ENCODE results near the gene SERGEF.

SERGEF gene

DNA sequence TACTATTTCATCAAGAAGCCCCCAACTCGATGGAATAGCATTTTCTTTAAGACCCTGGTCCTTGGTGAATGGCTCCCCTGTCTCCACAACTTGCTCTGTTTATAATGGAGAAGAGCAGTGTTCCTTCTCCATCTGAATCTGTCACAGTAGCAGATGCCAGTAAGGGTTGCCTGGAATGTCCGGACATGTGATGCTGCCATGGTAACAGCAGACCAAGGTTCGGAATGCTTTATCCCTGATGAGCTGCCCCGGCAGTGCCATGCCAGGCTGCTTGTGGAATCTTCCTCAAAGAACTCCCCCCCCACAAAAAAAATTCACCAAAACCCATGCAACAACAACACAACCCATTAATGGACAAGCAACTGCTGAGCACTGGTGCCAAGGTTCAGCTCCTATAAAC lies 205.8 kb downstream of the SERGEF start:
- no peak for DNase-seq

- no peak for DNase-seq
These were observed 207.0 kb downstream of the SERGEF start for GRCh38 chr11:17805873-17806272.

DNA sequence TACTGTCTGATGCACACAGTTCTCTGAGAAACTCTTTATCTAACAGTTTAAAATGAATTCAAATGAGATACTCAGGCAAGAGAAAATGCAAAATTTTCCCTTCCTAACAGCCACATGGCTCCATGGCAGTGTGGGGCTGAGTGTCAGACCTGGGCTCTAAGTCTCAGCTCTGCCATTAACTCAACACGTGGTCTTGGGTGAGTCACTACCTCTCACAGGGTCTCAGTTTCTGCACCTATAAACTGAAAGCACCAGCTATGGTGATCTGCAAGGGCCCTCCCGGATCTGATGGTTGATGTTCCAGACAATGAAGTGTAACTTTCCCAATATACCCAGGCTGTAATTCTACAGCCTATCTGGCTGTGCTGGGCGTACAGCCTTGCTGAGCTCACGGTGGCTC lies 207.8 kb downstream of the SERGEF start:
- no peak for DNase-seq

- DNase-seq = no peak
These were observed 209.0 kb downstream of the SERGEF start for GRCh38 chr11:17803754-17804334.

DNA sequence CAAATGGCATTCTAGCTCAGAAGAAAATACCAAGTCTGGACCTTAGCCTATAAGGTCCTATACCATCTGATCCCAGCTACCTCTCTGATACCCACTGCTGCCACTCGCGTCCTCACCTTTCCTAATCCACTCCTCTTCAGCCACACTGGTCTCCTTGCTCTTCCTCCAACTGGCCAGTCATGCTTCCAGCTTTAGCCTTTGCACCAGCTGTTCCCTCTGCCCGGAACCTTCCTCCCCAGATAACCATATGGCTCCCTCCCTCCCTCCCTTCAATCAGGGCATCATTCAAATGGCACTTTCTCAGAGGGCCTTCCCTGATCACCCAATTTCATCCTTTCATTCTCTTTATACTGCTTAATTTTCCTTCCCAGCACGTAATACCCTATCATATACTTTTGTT lies 210.4 kb downstream of the SERGEF start:
- no peak for DNase-seq

GRCh38 chr11:17801166-17801565 lies 211.7 kb downstream of the SERGEF start:
- no peak for DNase-seq

- no peak for DNase-seq
These were observed 213.7 kb downstream of the SERGEF start for GRCh38 chr11:17799147-17799546.

- DNase-seq = no peak
These were observed 214.1 kb downstream of the SERGEF start for GRCh38 chr11:17798716-17799115.

GRCh38 chr11:17798253-17798652 lies 214.6 kb downstream of the SERGEF start:
- no peak for DNase-seq

DNA sequence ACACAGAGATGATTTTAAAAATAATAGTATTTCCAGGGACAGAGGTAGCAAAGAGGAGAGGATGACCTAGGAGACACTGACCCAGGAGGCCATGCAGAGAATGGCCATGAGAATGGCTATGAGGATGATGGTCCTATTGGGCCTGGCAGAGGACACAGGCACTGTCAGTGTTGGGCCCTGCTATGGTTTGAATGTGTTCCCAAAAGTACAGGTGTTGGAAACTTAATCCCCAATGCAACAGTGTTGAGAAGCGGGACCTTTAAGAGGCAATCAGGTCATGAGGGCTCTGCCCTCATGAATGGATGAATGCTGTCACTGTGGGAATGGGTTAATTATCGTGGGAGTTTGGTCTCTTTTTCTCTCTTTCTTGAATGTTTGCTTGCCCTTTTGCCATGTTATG lies 216.7 kb downstream of the SERGEF start:
- DNase-seq = no peak

DNA sequence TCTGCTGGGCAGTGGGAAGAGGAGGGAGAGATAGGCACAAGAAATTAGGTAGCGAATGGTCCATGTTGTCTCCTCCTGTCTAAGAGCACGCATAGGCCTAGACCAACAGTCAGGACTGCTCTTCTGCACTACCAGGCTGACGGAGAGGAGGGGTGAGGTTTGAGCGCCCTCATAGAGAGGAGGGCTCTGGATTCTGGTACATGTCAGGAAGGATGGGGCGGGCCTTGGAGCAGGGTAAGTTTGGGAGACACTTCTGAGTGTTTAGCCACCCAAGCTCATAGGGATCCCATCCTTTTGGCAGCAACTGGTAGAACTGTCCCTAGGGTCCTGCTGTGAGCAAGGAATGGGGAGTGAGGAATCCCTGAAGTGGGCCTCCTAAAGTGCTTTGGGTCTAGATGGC lies 217.9 kb downstream of the SERGEF start:
- no peak for DNase-seq

- DNase-seq = no peak
These were observed 219.1 kb downstream of the SERGEF start for GRCh38 chr11:17793642-17794170.

GRCh38 chr11:17792161-17792560 lies 220.7 kb downstream of the SERGEF start:
- DNase-seq = no peak

- no peak for DNase-seq
These were observed 221.7 kb downstream of the SERGEF start for GRCh38 chr11:17791144-17791543.

GRCh38 chr11:17790453-17790852 lies 222.4 kb downstream of the SERGEF start:
- no peak for DNase-seq

GRCh38 chr11:17788084-17788483 lies 224.8 kb downstream of the SERGEF start:
- DNase-seq = no peak

DNA sequence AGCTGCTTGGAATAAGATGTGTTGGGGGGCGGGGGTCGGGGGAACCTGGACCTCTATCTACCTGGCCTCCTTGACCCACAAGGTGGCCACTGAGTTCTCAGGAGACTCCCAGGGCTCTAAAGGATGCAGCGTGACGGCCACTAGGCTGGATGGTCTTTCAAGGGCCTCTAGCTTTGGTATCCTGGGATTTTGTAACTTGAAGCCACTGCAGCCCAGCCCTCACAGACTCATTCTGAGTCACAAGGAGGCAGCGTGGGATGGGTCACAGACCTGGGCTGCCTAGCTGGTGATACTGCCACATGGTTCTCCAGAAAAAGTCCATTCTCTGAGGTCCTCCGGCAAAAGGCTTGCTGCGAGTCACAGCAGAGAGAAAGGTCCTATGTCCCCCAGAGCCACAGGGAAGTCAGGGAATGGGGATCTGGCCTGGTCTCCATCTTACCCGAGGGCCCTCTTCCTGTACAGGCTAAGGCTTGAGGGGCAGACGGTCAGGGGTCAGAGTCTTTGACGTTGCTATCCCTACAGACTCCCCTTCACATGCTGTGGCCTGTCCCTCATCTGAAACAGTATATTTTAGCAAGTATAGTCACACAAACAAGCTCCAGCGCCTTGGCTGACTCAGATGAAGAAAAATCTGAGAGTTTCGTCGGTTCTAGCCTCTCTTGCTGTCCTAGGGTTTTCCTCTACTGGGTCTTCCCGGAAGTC lies 225.9 kb downstream of the SERGEF start:
- no peak for DNase-seq

GRCh38 chr11:17783878-17784277 lies 229.0 kb downstream of the SERGEF start:
- no peak for DNase-seq

DNA sequence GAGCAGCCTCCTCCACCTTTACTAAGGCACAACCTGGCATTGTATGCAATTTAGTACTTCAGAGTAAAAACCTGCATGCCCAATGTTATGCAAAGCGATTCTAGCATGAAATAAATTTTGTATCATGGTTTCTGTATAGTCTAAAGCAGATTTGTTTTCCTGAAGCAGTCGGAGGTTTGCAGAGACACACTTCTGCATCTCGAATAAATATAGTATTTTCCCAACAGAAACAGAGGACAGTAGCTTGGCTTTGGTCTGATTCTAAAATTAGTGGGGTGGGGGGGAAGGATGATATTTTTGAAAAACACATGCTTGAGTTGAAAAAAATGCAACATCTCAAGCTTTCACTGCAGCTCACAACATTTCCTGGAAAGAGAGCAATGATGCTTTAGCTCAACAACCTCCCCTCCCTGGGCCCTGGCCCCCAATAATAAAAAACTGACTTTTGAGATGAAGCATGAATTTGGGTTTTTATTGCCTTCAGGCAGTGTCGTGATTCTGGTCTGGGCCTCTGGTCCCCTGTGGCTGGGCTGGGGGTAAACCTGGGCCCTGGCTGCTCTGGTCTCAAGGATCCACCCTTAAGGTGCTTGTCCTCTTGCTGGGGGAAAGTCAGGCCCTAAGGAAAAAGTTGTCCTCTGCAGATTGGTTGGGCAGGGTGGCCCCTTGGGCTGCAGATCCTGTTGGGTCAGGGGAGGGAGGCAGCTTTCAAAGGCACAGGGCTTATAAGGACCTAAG lies 230.1 kb downstream of the SERGEF start:
- no peak for DNase-seq

GRCh38 chr11:17782145-17782544 lies 230.7 kb downstream of the SERGEF start:
- DNase-seq = no peak

DNA sequence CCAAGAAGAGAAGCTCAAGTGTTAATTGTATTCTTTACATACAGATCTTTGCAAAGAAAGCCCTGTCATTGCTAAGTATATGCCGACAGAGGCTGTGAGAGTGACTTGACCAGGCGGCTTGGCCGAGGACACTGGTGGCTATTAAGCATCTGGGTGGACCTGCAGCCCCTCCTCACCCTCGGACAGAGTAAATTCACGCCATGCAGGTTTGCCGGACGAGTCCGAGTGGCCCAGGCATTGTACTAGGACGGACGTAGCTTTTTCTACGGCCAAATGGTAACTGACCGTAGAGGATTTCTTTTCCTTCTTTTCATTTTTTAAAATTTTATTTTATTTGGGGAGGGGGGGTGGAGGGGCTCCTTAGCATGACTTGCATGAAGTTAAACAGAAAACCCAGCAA lies 231.2 kb downstream of the SERGEF start:
- DNase-seq = no peak

GRCh38 chr11:17781221-17781620 lies 231.6 kb downstream of the SERGEF start:
- no peak for DNase-seq

- no peak for DNase-seq
These were observed 232.2 kb downstream of the SERGEF start for GRCh38 chr11:17780668-17781067.

All from activated gamma-delta T cell (primary cell).